HCT116 (cell line): ENCODE measurements around the gene CDK14. TPM values are rescaled to one million over a fixed set of nuclear protein-coding genes. Genes with fewer than 3 reads are reported as not detected.

ENCODE experiments used
- ATAC-seq: fragments of 200-7000 bp; cut with Tn5 transposase; 2 replicates; pipeline ENCODE4 v1.9.1; 2020; ENCODE audit warnings: mild to moderate bottlenecking, moderate library complexity
- BruUV-seq: library from RNA; stranded (reverse); fragments of 400-500 nt; replicated peaks from 2 replicates; lab custom pipeline; 2021; lab: Mats Ljungman, UMichigan
- CTCF ChIA-PET: fragments of 300-600 bp; sonication (Branson Sonifier 250); formaldehyde crosslinking; loops from one replicate; lab custom pipeline; 2021; ENCODE audit warnings: antibody characterized with exemption; lab: Charles Lee
- POLR2A ChIA-PET: fragments of 300-600, 350-600 bp; sonication (Branson Sonifier 250); formaldehyde crosslinking; loops from one replicate; lab custom pipeline; 2021; ENCODE audit warnings: antibody characterized with exemption; lab: Charles Lee
- RAD21 ChIA-PET, 2 experiments: fragments of 300-600 bp; sonication (Branson Sonifier 250); formaldehyde crosslinking; loops; one replicate each; lab custom pipeline; 2023; ENCODE audit warnings: low total read pairs in 2 of 2; ENCODE audit not compliant: uncharacterized antibody in 2 of 2, unreplicated experiment in 2 of 2, low non-redundant PET in 1 of 2; lab: Charles Lee
- DNase-seq: peaks from one replicate; pipeline ENCODE4 v3.0.0-alpha.2; 2010; ENCODE audit warnings: low read depth, low spot score
- H2AFZ ChIP-seq: fragments of 200-600 bp; shearing (Covaris generic), sonication (generic); 2 replicates; pipeline ENCODE4 v1.6.1; 2017; ENCODE audit warnings: low read depth, mixed run types, mixed read lengths, antibody characterized with exemption, low read length; ENCODE audit not compliant: poor library complexity, severe bottlenecking
- H3K27ac ChIP-seq: 2 replicates; pipeline ENCODE4 v1.5.1; 2012; ENCODE audit warnings: low read depth, low read length
- H3K27me3 ChIP-seq: fragments of 200-600 bp; sonication (generic); 2 replicates; pipeline ENCODE4 v1.6.1; 2016; ENCODE audit warnings: mixed run types, low read length, mixed read lengths; ENCODE audit not compliant: insufficient read depth
- H3K36me3 ChIP-seq, 2 experiments: fragments of 200-500 bp in 1 of 2; fragments of 200-600 bp in 1 of 2; sonication (Bioruptor generic) in 1 of 2; sonication (generic) in 1 of 2; 2 replicates each; pipeline versions ENCODE4 v1.5.1 to v1.6.1; 2014 to 2016; ENCODE audit warnings: low read length in 2 of 2, inconsistent platforms in 1 of 2, mixed read lengths in 1 of 2, mixed run types in 1 of 2; ENCODE audit not compliant: insufficient read depth in 2 of 2, control insufficient read depth in 1 of 2
- H3K4me1 ChIP-seq, 2 experiments: fragments of 200-600 bp in 1 of 2; sonication (generic) in 1 of 2; 2 replicates each; pipeline versions ENCODE4 v1.5.1 to v1.6.1; 2012 to 2017; ENCODE audit warnings: low read length in 2 of 2, inconsistent platforms in 1 of 2, mild to moderate bottlenecking in 1 of 2, mixed read lengths in 1 of 2, mixed run types in 1 of 2, moderate library complexity in 1 of 2; ENCODE audit not compliant: insufficient read depth in 2 of 2, control insufficient read depth in 1 of 2
- H3K4me2 ChIP-seq: fragments of 200-600 bp; sonication (generic); 2 replicates; pipeline ENCODE4 v1.6.1; 2017; ENCODE audit warnings: mixed run types, low read length, mixed read lengths
- H3K4me3 ChIP-seq, 2 experiments: fragments of 200-600 bp in 1 of 2; sonication (generic) in 1 of 2; replicated peaks in 1 of 2; 2 replicates each; pipeline ENCODE4 v1.5.1; 2011 to 2016; ENCODE audit warnings: low read length in 2 of 2, control low read depth in 1 of 2, low read depth in 1 of 2, mild to moderate bottlenecking in 1 of 2, mixed read lengths in 1 of 2, mixed run types in 1 of 2
- H3K79me2 ChIP-seq: fragments of 200-600 bp; sonication (generic); 2 replicates; pipeline ENCODE4 v1.6.1; 2017; ENCODE audit warnings: mild to moderate bottlenecking, mixed run types, low read length, moderate library complexity, mixed read lengths; ENCODE audit not compliant: insufficient read depth
- H3K9ac ChIP-seq: fragments of 200-600 bp; sonication (generic); 2 replicates; pipeline ENCODE4 v1.6.1; 2016; ENCODE audit warnings: low read length, mixed read lengths
- H3K9me2 ChIP-seq: fragments of 200-600 bp; sonication (generic), shearing (Covaris generic); 2 replicates; pipeline ENCODE4 v1.6.1; 2017; ENCODE audit warnings: mixed run types, mild to moderate bottlenecking, moderate library complexity; ENCODE audit not compliant: insufficient read depth
- H3K9me3 ChIP-seq, 2 experiments: fragments of 200-500 bp in 1 of 2; fragments of 200-600 bp in 1 of 2; sonication (Bioruptor generic) in 1 of 2; sonication (generic) in 1 of 2; 2 replicates each; pipeline ENCODE4 v1.6.1; 2014 to 2017; ENCODE audit warnings: low read length in 2 of 2, mixed read lengths in 2 of 2, inconsistent platforms in 1 of 2, low read depth in 1 of 2, mild to moderate bottlenecking in 1 of 2, mixed run types in 1 of 2, moderate library complexity in 1 of 2; ENCODE audit not compliant: control insufficient read depth in 1 of 2, insufficient read depth in 1 of 2
- H4K20me1 ChIP-seq: fragments of 200-600 bp; sonication (generic), shearing (Covaris generic); 2 replicates; pipeline ENCODE4 v1.6.1; 2017; ENCODE audit warnings: mixed run types, mild to moderate bottlenecking, moderate library complexity; ENCODE audit not compliant: insufficient read depth
- CBX3 ChIP-seq: IDR thresholded peaks from 2 replicates; pipeline ENCODE4 v1.6.1; 2012; ENCODE audit warnings: low read depth
- CEBPB ChIP-seq: IDR thresholded peaks from 2 replicates; pipeline ENCODE4 v1.6.1; 2012; ENCODE audit warnings: low read depth
- EGR1 ChIP-seq: IDR thresholded peaks from 2 replicates; pipeline ENCODE4 v1.6.1; 2012; ENCODE audit warnings: low read depth
- JUND ChIP-seq: IDR thresholded peaks from 2 replicates; pipeline ENCODE4 v1.6.1; 2012
- SP1 ChIP-seq: IDR thresholded peaks from 2 replicates; pipeline ENCODE4 v1.6.1; 2012; ENCODE audit warnings: low read depth
- SRF ChIP-seq: IDR thresholded peaks from 2 replicates; pipeline ENCODE4 v1.6.1; 2012; ENCODE audit warnings: low read depth
- TCF7L2 ChIP-seq: IDR thresholded peaks from 2 replicates; pipeline ENCODE4 v1.7.0; 2011; ENCODE audit warnings: borderline replicate concordance, inconsistent platforms; ENCODE audit not compliant: insufficient read depth, insufficient read length; ENCODE audit errors: extremely low read depth
- intact Hi-C: fragments of 100-400 bp; cut with micrococcal nuclease; formaldehyde crosslinking; loops from 2 replicates; pipeline ENCODE4 v1.10.0; 2022
- total RNA-seq: library from RNA; stranded (reverse); gene quantifications from one replicate; pipeline ENCODE4 v1.2.1, GENCODE V29; 2021; ENCODE audit not compliant: unreplicated experiment
- TF ChIP-seq, protein P1 (sequence below): IDR thresholded peaks from 2 replicates; pipeline ENCODE4 v1.6.1; 2012
- TF ChIP-seq, protein P2 (sequence below), 3 experiments: fragments of 200-600 bp in 1 of 3; sonication (generic) in 1 of 3; IDR thresholded peaks in 2 of 3; conservative IDR thresholded peaks in 1 of 3; 2 replicates each; pipeline ENCODE4 v1.5.1; 2012 to 2017; ENCODE audit warnings: low read depth in 2 of 3, low read length in 2 of 3, antibody characterized with exemption in 1 of 3, borderline replicate concordance in 1 of 3, control low read depth in 1 of 3, mild to moderate bottlenecking in 1 of 3, mixed read lengths in 1 of 3, mixed run types in 1 of 3, moderate library complexity in 1 of 3; ENCODE audit not compliant: insufficient read depth in 1 of 3
- TF ChIP-seq, protein P3 (sequence below): IDR thresholded peaks from 2 replicates; pipeline ENCODE4 v1.6.1; 2011; ENCODE audit warnings: mild to moderate bottlenecking, low read length, moderate library complexity; ENCODE audit not compliant: insufficient replicate concordance; ENCODE audit errors: extremely low read depth

The CDK14 gene
- total RNA-seq, 1 experiment from 2014 or later: 10.2 TPM

DNA sequence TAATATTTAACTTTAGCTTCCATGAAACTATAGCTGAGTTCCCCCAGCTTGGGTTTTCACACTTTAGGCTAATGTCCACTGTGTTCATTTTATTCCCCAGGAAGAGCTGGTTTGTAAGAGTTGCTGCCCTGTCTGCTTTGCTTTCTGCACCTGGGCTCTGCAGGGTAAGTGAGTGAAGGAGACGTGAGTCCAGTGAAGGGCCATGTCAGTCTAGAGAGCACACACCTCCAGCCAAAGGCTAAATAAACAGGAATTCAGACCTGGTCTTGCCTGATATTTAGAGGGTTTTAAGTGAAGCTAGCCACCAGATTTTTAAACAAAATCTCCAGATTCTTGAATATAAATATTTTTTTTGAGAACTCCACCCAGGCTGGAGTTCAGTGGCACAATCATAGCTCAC is 643.7 kb downstream of the CDK14 start:
- intact Hi-C loops: no loop called here
- TF ChIP-seq CEBPB (no peak), CBX3 (no peak), SP1 (no peak), JUND (no peak), TCF7L2 (no peak), EGR1 (no peak), SRF (no peak)
- TF ChIP-seq, protein P1, sequence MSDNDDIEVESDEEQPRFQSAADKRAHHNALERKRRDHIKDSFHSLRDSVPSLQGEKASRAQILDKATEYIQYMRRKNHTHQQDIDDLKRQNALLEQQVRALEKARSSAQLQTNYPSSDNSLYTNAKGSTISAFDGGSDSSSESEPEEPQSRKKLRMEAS: no peak
- TF ChIP-seq, protein P2, sequence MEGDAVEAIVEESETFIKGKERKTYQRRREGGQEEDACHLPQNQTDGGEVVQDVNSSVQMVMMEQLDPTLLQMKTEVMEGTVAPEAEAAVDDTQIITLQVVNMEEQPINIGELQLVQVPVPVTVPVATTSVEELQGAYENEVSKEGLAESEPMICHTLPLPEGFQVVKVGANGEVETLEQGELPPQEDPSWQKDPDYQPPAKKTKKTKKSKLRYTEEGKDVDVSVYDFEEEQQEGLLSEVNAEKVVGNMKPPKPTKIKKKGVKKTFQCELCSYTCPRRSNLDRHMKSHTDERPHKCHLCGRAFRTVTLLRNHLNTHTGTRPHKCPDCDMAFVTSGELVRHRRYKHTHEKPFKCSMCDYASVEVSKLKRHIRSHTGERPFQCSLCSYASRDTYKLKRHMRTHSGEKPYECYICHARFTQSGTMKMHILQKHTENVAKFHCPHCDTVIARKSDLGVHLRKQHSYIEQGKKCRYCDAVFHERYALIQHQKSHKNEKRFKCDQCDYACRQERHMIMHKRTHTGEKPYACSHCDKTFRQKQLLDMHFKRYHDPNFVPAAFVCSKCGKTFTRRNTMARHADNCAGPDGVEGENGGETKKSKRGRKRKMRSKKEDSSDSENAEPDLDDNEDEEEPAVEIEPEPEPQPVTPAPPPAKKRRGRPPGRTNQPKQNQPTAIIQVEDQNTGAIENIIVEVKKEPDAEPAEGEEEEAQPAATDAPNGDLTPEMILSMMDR (IDR thresholded peaks at IDR 0.05 in 2 of 3, conservative IDR thresholded peaks at IDR 0.05 in 1 of 3; ENCODE audit: borderline replicate concordance in 1 of 3, insufficient read depth in 1 of 3, low read depth in 2 of 3, low read length in 2 of 3): no peak
- TF ChIP-seq, protein P3, sequence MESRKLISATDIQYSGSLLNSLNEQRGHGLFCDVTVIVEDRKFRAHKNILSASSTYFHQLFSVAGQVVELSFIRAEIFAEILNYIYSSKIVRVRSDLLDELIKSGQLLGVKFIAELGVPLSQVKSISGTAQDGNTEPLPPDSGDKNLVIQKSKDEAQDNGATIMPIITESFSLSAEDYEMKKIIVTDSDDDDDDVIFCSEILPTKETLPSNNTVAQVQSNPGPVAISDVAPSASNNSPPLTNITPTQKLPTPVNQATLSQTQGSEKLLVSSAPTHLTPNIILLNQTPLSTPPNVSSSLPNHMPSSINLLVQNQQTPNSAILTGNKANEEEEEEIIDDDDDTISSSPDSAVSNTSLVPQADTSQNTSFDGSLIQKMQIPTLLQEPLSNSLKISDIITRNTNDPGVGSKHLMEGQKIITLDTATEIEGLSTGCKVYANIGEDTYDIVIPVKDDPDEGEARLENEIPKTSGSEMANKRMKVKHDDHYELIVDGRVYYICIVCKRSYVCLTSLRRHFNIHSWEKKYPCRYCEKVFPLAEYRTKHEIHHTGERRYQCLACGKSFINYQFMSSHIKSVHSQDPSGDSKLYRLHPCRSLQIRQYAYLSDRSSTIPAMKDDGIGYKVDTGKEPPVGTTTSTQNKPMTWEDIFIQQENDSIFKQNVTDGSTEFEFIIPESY: no peak
- Histone ChIP-seq H3K9me3 (no peaks in the 10 kb centered on the region), H4K20me1 (no peaks in the 10 kb centered on the region), H3K79me2 (no peaks in the 10 kb centered on the region), H3K27ac (no peak overlapping the region), H3K4me1 (peaks cover 2 to 4% of the 10 kb centered on the region in 2 experiments; a peak in 3 of 4 replicates), H3K36me3 (no peaks in the 10 kb centered on the region), H2AFZ (no peak overlapping the region), H3K4me3 (no peak overlapping the region), H3K4me2 (no peak overlapping the region), H3K27me3 (no peaks in the 10 kb centered on the region), H3K9ac (no peak overlapping the region), H3K9me2 (no peaks in the 10 kb centered on the region)
- no peak for ATAC-seq
- no peak for DNase-seq
- RAD21 ChIA-PET: no interaction called here
- CTCF ChIA-PET: no interaction called here
- BruUV-seq: no TSS peak
- POLR2A ChIA-PET: no interaction called here
